T-helper 2 cell treated with Interferon-gamma antibody and Interleukin-4, amounts not matched to agents 5 μg/mL and 100 μg/mL, for 36 hours (primary cell): ENCODE results near the gene CFAP300.

Experiments
- DNase-seq: peaks from one replicate; pipeline ENCODE4 v3.0.0; 2021; ENCODE audit warnings: low spot score
- H3K27ac Mint-ChIP-seq: one replicate; pipeline ENCODE4 v1.8.0; 2021; ENCODE audit warnings: mild to moderate bottlenecking, mixed read lengths
- H3K27me3 Mint-ChIP-seq: one replicate; pipeline ENCODE4 v1.8.0; 2021; ENCODE audit warnings: low read depth, mixed read lengths
- H3K36me3 Mint-ChIP-seq: one replicate; pipeline ENCODE4 v1.8.0; 2021; ENCODE audit warnings: low read depth, mixed read lengths
- H3K4me1 Mint-ChIP-seq: one replicate; pipeline ENCODE4 v1.8.0; 2021; ENCODE audit warnings: low read depth, mixed read lengths
- H3K4me3 Mint-ChIP-seq: one replicate; pipeline ENCODE4 v1.8.0; 2022; ENCODE audit warnings: mild to moderate bottlenecking, moderate library complexity, mixed read lengths
- H3K9me3 Mint-ChIP-seq: one replicate; pipeline ENCODE4 v1.8.0; 2021; ENCODE audit warnings: mixed read lengths

CFAP300 gene

DNA sequence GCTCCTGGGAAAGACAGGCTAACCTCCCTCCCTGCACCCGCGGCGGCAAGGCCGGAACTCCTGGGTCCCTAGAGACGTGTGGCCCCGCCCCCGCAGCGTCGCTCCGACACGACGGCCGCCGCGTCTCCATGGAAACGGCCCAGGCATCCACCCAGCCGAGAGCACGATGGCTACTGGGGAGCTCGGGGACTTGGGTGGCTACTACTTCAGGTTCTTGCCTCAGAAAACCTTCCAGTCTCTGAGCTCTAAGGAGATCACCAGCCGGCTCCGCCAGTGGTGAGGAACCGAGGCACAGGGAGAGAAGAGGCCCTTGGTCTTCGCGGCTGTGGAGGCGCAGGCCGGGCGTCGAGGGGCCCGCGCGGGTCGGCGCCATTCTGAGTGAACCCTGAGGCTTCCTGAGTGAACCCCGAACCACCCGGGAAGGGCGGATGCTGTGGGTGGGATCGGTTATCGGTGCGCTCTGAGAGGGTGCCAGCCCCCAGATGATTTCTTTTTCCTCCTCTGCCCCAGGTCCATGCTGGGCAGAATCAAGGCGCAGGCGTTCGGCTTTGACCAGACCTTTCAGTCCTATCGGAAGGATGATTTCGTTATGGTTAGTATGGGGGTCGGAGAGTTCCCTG, at the start of gene CFAP300:
TSS of gene CFAP300 (plus strand) at position 133 of the 620 bp plus-strand sequence. CDS start at position 167, 34 bp downstream.
- H3K9me3 Mint-ChIP-seq = no peaks in the 10 kb centered on the region
- peaks cover 38% of the 10 kb centered on the region for H3K27me3 Mint-ChIP-seq
- H3K36me3 Mint-ChIP-seq = no peaks in the 10 kb centered on the region
- H3K4me3 Mint-ChIP-seq = peak within 1 kb of the TSS; percentile 66
- peaks cover 3% of the 10 kb centered on the region for H3K4me1 Mint-ChIP-seq
- DNase-seq = peak; percentile 7
- no peak within 1 kb of the TSS for H3K27ac Mint-ChIP-seq

DNA sequence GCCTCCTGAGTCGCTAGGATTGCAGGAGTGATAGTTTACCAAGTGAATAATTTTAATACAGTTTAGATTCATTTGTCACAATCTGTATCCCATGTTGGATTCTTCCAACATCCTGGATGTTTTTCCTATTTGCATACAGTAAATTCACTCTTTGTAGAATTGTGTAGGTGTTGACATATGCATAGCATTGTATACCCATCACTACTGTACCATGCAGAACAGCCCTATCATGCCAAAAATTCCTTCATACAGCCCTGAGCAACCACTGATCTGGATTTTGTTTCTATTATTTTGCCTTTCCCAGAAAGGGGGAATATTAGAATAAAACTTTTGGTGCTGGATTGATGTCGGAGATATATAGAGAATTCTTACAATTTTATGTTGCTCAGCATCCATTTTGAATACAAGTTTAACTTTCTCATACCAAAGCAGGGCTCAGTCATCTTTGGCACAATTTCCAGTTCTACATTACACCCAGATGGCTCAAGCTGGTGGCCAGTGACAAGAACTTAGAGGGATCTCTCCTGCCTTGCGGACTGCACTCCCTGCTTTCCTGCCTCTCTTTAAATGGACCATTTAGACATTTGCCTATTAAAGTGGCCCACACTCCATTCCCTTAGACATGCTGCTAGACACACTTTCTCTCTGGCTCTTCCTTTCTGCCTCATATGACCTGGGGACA, 45.4 kb upstream of the CFAP300 start:
- Mint-ChIP-seq H3K4me1 (no peaks in the 10 kb centered on the region), H3K27ac (no peak overlapping the region), H3K9me3 (no peaks in the 10 kb centered on the region), H3K36me3 (no peaks in the 10 kb centered on the region), H3K4me3 (no peak overlapping the region), H3K27me3 (no peaks in the 10 kb centered on the region)
- DNase-seq = no peak

- Mint-ChIP-seq H3K36me3 (no peaks in the 10 kb centered on the region), H3K27me3 (no peaks in the 10 kb centered on the region), H3K4me3 (no peak overlapping the region), H3K9me3 (no peaks in the 10 kb centered on the region), H3K4me1 (no peaks in the 10 kb centered on the region), H3K27ac (no peak overlapping the region)
- DNase-seq = no peak
Measured at GRCh38 chr11:102004220-102004619, 43.0 kb upstream of the CFAP300 start.

DNA sequence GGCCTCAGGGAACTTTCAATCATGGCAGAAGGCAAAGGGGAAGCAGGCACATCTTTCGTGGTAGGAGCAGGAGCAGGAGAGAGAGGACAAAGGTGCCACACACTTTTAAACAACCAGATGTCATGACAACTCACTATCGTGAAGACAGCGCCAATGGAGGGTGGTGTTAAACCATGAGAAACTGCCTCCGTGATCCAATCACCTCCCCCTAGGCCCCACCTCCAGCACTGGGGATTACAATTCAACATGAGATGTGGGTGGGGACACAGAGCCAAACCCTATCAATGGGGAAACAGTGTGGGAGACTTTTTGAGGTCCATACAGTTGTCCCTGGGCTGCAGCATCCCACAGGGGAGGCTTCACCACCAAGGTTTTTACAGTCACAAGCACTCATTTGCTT, 41.9 kb upstream of the CFAP300 start:
- Mint-ChIP-seq H3K27me3 (peaks cover 7% of the 10 kb centered on the region), H3K27ac (no peak overlapping the region), H3K4me1 (no peaks in the 10 kb centered on the region), H3K36me3 (no peaks in the 10 kb centered on the region), H3K9me3 (no peaks in the 10 kb centered on the region), H3K4me3 (no peak overlapping the region)
- no peak for DNase-seq

DNA sequence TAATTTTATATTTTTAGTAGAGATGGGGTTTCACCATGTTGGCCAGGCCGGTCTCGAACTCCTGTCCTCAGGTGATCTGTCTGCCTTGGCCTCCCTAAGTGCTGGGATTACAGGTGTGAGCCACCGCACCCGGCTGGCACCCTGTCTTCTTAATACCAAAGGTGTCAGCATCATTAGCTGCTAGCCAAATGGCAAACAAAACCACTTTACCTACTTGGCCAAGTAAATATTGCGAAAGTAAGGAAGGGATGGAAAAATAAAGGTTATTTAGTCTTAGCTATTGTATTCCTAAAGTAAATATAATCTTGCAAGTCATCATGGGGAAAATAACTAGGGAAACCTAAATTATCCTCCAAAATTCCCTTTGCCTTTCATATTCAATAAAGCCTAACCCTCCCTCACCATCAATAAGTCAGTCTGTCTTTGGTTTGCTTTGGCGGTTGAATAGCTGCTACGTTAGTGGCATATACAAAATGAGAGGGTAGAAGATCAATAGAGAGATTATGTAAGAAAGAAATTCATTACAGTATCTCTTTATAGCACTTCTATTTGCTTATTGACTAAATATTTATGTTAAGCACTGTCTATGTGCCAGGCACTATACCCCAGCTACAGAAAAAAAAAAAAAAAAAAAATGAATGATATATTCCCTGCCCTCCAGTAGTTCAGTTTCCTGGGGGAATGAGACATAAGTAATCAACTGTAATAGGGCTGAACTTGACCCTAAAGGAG, 40.2 kb upstream of the CFAP300 start:
- H3K9me3 Mint-ChIP-seq = no peaks in the 10 kb centered on the region
- peaks cover 11% of the 10 kb centered on the region for H3K27me3 Mint-ChIP-seq
- H3K4me1 Mint-ChIP-seq = no peaks in the 10 kb centered on the region
- no peaks in the 10 kb centered on the region for H3K36me3 Mint-ChIP-seq
- no peak overlapping the region for H3K4me3 Mint-ChIP-seq
- DNase-seq = no peak
- H3K27ac Mint-ChIP-seq = no peak overlapping the region

DNA sequence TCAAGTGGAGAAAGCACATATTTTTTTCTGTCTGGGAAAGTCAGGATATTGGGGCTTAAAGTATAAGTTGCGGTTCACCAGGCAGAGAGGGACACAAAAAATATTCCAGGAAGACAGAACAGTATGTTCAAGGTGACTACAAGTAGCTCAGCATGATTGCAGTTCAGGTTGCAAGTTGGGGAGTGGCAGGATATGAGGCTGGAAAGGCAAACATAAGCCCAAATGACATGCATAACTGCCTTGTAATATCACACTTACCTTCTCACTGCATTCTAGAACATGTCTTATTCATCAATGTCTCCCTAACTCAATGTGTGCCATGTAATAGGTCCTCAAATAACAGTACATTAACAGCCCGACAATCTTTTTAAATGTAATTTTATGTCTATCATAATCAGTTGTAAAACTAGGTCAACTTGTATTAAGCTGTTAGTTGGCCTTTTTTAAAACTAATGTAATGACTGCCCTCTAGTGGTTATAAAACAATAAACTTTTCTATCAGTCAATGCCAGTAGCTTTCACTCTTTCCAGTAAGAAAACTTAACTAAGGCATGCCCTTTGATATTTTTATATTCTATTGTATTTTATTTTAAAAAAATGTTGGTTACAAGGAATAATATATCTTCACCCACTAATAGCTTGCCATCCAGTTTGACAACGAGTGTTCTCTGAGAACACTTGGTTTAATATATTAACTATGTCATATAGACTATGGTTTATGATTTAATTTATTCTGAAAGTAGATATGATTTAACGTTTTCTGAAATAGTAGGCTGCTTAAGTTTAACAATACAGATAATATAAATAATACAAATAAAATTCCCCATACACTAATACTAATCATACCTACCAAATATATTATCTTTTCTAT, 39.4 kb upstream of the CFAP300 start:
- DNase-seq = no peak
- H3K27ac Mint-ChIP-seq = no peak overlapping the region
- peaks cover 11% of the 10 kb centered on the region for H3K27me3 Mint-ChIP-seq
- no peaks in the 10 kb centered on the region for H3K9me3 Mint-ChIP-seq
- no peak overlapping the region for H3K4me3 Mint-ChIP-seq
- peaks cover 6% of the 10 kb centered on the region for H3K4me1 Mint-ChIP-seq
- H3K36me3 Mint-ChIP-seq = no peaks in the 10 kb centered on the region

DNA sequence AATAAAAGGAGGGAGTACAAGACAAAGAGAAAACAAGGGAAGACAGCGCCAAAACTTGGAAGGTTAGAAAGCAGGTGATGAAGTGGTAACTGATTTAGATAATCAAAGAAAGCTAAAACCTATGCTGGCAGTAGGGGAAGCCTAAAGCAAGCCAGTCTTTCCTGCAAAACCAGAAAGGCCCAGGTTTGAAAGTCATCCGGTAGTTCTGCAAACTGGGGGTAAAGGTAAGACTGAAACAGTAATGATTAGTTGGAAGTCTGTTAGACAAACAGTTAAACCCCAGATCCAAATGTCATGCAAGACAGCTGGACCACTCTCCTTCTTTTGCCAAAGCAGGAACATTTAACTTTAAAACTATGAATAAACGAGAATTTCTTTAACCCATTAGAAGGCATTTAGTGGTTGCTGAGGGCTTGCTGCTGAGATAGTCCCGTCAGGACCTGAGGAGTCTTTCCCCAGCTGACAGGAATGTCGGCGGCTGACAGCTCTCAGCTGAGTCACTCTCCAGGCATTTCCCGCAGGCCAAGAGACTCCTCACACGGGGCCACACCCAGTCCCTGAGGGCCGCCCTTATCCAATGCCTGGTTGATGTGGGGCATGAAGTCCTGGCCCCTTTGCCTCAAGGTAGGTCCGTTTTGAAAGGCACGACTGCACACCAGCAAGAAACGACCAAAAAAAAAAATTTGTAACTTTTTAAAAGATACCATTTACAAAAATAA, 36.3 kb upstream of the CFAP300 start:
- Mint-ChIP-seq H3K4me3 (no peak overlapping the region), H3K4me1 (peaks cover 8% of the 10 kb centered on the region), H3K27ac (no peak overlapping the region), H3K9me3 (no peaks in the 10 kb centered on the region), H3K36me3 (no peaks in the 10 kb centered on the region), H3K27me3 (peaks cover 15% of the 10 kb centered on the region)
- DNase-seq = no peak

DNA sequence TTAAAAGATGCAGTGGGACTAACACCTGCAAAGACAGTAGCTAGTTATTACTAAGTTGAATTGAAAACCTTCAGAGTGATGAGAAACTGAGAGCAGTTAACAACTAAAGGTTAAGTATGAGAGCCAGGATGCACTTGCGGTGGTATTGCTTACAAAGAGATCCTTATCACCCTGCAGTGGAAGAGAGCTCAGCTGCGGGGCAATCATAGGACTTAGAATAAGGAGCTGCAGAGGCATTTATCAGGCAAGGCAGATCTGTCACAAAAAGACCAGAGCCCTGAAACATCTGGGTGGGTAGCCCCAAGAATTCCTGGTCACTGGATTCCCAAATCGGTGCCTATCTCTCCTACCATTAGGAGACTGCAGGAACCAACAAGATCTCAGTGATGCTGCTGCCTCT, 34.3 kb upstream of the CFAP300 start:
- DNase-seq = no peak
- H3K27me3 Mint-ChIP-seq = peaks cover 15% of the 10 kb centered on the region
- H3K9me3 Mint-ChIP-seq = no peaks in the 10 kb centered on the region
- no peak overlapping the region for H3K27ac Mint-ChIP-seq
- H3K4me3 Mint-ChIP-seq = no peak overlapping the region
- H3K36me3 Mint-ChIP-seq = no peaks in the 10 kb centered on the region
- H3K4me1 Mint-ChIP-seq = peaks cover 8% of the 10 kb centered on the region

DNA sequence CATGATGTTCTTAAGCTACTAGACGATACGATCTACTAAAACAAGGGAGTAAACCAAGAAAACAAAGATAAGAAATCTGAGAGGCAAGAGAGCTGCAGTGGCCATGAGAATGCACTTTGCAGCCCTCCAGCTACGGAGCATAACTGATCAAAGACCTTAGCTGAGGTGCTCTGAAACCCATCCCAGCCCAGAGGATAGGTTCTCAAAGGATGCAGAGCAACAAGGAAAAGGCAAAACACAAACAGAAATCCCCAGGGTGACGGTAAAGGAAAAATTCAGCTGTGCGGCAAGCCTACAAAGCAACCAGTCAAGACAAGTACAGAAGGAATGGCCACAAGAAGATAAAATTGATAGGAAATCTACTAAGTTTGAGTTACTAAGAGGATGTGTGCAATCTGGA, 32.5 kb upstream of the CFAP300 start:
- Mint-ChIP-seq H3K4me3 (no peak overlapping the region), H3K9me3 (no peaks in the 10 kb centered on the region), H3K27ac (no peak overlapping the region), H3K4me1 (peaks cover 8% of the 10 kb centered on the region), H3K27me3 (peaks cover 13% of the 10 kb centered on the region), H3K36me3 (no peaks in the 10 kb centered on the region)
- DNase-seq = no peak

DNA sequence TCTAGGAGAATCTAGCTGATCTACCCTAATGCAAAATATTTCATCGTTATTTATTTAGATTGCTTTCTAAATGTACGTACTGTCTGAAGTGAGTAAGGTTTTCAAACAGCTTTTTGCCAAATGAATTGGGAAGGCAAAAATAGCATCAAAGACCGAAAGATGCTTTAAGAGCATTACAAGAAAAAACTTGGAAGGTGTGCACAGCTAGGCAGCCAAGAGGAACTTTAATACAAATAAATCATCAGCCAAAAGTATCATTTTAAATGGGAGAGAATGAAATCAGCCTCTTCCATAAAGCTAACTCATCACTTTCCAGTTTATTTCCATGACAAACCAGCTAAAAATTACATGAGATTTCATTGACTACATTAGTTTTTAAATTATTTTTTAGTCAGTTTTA, 30.2 kb upstream of the CFAP300 start:
- H3K9me3 Mint-ChIP-seq = no peaks in the 10 kb centered on the region
- H3K36me3 Mint-ChIP-seq = no peaks in the 10 kb centered on the region
- DNase-seq = no peak
- H3K27me3 Mint-ChIP-seq = peaks cover 4% of the 10 kb centered on the region
- H3K27ac Mint-ChIP-seq = no peak overlapping the region
- no peak overlapping the region for H3K4me3 Mint-ChIP-seq
- peaks cover 8% of the 10 kb centered on the region for H3K4me1 Mint-ChIP-seq

DNA sequence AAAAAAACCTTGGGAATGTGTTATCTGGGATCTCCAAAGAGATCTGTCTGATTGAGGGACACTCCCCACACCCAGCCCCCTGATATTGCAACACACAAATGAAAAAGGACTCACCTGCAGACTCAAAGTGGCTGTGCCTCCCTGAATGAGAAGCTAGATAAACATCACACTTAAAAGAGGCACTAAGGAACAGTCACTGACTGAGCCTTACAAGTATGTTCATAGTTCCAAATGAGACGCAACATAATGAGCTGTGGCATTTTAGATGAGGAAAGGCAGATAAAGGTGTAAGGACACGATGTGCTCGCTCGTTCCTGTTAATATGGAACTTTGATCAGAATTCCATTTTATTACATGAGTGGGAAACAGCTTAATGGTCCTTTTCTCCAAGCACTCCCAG, 21.0 kb upstream of the CFAP300 start:
- Mint-ChIP-seq H3K9me3 (no peaks in the 10 kb centered on the region), H3K27ac (no peak overlapping the region), H3K27me3 (no peaks in the 10 kb centered on the region), H3K4me1 (no peaks in the 10 kb centered on the region), H3K4me3 (no peak overlapping the region), H3K36me3 (no peaks in the 10 kb centered on the region)
- DNase-seq = no peak

DNA sequence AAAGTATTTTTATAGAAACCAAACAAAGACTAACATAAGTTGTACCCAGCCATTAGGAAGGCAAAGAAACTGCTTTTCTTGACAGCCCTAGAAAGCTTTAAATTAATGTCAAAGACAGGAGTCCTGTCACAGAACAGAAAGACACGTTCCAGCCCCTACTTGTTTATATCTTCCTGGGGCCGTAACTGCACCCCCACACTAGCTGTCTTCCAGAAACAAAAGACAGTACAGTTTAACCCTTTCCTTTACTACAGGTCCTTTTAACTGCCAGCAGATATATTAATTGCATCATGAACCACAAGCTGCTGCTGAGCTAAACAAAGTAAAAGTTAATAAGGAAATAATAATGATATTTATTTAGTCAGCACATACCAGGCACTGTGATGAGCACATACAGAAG, 20.3 kb upstream of the CFAP300 start:
- H3K4me3 Mint-ChIP-seq = no peak overlapping the region
- no peaks in the 10 kb centered on the region for H3K9me3 Mint-ChIP-seq
- no peaks in the 10 kb centered on the region for H3K27me3 Mint-ChIP-seq
- H3K4me1 Mint-ChIP-seq = no peaks in the 10 kb centered on the region
- H3K27ac Mint-ChIP-seq = no peak overlapping the region
- H3K36me3 Mint-ChIP-seq = no peaks in the 10 kb centered on the region
- DNase-seq = no peak

DNA sequence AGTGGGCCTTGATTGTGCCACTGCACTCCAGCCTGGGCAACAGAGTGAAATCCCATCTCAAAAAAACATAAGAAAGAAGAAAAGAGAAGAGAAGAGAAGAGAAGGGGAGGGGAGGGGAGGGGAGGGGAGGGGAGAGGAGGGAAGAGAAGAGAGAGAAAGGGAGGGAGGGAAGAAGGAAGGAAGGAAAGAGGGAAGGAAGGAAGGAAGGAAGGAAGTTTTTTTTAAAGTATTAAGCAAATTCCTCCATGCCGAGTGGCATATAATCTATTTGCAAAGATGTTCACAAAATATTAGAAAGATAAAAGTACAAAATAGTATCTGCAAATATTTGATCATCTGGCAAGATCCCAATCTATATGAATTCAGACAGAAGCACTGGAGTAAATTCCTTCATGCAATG, 10.5 kb upstream of the CFAP300 start:
- Mint-ChIP-seq H3K4me1 (no peaks in the 10 kb centered on the region), H3K4me3 (no peak overlapping the region), H3K27ac (no peak overlapping the region), H3K9me3 (no peaks in the 10 kb centered on the region), H3K27me3 (no peaks in the 10 kb centered on the region), H3K36me3 (no peaks in the 10 kb centered on the region)
- no peak for DNase-seq
